ENCODE data around the gene IFT81.
"Not testable (repeated sequence)": the region's sequence is repeated elsewhere in the genome, so short reads cannot be mapped to it uniquely, and the experiment has no call there.

Gene IFT81

GRCh38 chr12:110124269-110124995 lies at the start of gene IFT81:
Gene IFT81 (plus strand): TSS chr12:110124357. CDS start chr12:110127381, 3,024 bp downstream.
- peak; percentile 98 for DNase-seq (ENCODE audit: low read depth, low spot score)

- DNase-seq (ENCODE audit: low read depth, low spot score) = no peak
Observed at GRCh38 chr12:110075880-110076279, 48.3 kb upstream of the IFT81 start.

GRCh38 chr12:110077800-110078199 lies 46.4 kb upstream of the IFT81 start:
- DNase-seq (ENCODE audit: low read depth, low spot score) = no peak

- no peak for DNase-seq (ENCODE audit: low read depth, low spot score)
Observed at GRCh38 chr12:110079477-110080400, 44.4 kb upstream of the IFT81 start.

GRCh38 chr12:110080410-110080809 lies 43.7 kb upstream of the IFT81 start:
- DNase-seq (ENCODE audit: low read depth, low spot score) = no peak

- no peak for DNase-seq (ENCODE audit: low read depth, low spot score)
Observed at GRCh38 chr12:110084314-110085015, 39.7 kb upstream of the IFT81 start.

GRCh38 chr12:110088216-110088615 lies 35.9 kb upstream of the IFT81 start:
- DNase-seq (ENCODE audit: low read depth, low spot score) = not testable (repeated sequence)

GRCh38 chr12:110088936-110089335 lies 35.2 kb upstream of the IFT81 start:
- no peak for DNase-seq (ENCODE audit: low read depth, low spot score)

- no peak for DNase-seq (ENCODE audit: low read depth, low spot score)
Observed at GRCh38 chr12:110090266-110091135, 33.7 kb upstream of the IFT81 start.

- DNase-seq (ENCODE audit: low read depth, low spot score) = no peak
Observed at GRCh38 chr12:110091136-110091711, 32.9 kb upstream of the IFT81 start.

- no peak for DNase-seq (ENCODE audit: low read depth, low spot score)
Observed at GRCh38 chr12:110093631-110094311, 30.4 kb upstream of the IFT81 start.

GRCh38 chr12:110100315-110100970 lies 23.7 kb upstream of the IFT81 start:
- peak; percentile 90 for DNase-seq (ENCODE audit: low read depth, low spot score)

GRCh38 chr12:110102255-110102654 lies 21.9 kb upstream of the IFT81 start:
- DNase-seq (ENCODE audit: low read depth, low spot score) = peak; percentile 49

- no peak for DNase-seq (ENCODE audit: low read depth, low spot score)
Observed at GRCh38 chr12:110104188-110105094, 19.7 kb upstream of the IFT81 start.

- no peak for DNase-seq (ENCODE audit: low read depth, low spot score)
Observed at GRCh38 chr12:110105159-110105558, 19.0 kb upstream of the IFT81 start.

- no peak for DNase-seq (ENCODE audit: low read depth, low spot score)
Observed at GRCh38 chr12:110105986-110106385, 18.2 kb upstream of the IFT81 start.

GRCh38 chr12:110107369-110108281 lies 16.5 kb upstream of the IFT81 start:
- peak; percentile 88 for DNase-seq (ENCODE audit: low read depth, low spot score)
